HL-60/S4 treated with retinoic acid at 250 ng/mL for 4 days and 3 days (cell line): ENCODE measurements around the gene APOBEC3B.
"Not testable (repeated sequence)": the region's sequence is repeated elsewhere in the genome, so short reads cannot be mapped to it uniquely, and the experiment has no call there.

Experiments used
- in situ Hi-C: fragments of 300-500 bp; cut with MboI; formaldehyde crosslinking; loops from 2 replicates; pipeline ENCODE4 v1.7.0; 2022; ENCODE audit warnings: low sequenced_read_pairs

The APOBEC3B gene

DNA sequence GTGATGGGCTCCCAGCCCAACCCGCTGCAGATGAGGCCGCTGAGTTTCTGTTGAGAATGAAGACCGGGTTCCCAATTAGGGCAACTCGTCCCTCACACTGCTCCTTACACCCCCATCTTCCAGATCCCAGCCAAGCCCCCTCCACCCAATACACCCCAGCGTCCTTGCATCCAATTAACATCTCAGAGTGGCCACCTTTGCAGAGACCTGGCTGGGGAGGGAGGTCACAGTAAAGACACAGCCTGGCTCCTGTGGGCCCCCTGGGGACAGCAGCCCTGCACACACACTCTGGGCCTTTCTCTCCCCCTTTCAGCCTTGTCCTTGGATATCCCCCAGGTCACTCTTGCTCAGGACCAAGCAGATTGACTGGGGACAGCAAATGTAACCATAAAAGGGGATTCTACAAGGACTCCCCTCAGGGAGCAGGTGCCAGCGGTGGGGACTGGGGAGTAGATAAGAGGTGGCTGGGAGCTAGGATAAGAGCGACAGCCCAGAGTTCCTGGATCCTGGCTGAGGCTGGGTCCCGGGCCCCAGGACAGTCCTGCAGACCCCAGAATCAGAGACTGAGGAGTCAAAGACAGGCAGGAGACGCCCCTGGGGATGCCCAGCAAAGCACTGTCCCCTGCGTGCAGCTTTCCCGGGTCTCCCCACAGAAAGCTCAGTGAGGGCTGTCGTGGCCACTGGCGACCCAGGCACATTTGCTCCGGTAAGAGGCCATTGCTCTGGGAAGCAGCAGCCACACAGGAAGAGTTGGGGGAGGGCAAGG, 16.4 kb upstream of the APOBEC3B start:
- in situ Hi-C loops = no loop called here

DNA sequence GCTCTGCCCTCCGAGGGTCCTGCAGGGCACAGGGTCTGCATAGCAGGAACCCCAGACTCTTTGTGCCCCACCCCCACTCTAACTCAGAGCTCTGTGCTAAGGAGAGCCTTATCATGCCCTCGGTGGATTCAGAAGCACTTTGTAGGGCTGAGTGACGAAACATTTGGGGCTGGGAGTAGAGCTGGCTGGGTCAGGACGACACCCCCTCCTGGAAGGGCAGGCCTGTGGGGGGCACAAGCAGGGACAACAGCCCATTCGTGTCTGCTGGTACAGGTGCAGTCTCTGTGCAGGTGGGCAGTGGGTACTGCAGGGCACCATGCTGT, 15.8 kb upstream of the APOBEC3B start:
- in situ Hi-C loops = no loop called here

DNA sequence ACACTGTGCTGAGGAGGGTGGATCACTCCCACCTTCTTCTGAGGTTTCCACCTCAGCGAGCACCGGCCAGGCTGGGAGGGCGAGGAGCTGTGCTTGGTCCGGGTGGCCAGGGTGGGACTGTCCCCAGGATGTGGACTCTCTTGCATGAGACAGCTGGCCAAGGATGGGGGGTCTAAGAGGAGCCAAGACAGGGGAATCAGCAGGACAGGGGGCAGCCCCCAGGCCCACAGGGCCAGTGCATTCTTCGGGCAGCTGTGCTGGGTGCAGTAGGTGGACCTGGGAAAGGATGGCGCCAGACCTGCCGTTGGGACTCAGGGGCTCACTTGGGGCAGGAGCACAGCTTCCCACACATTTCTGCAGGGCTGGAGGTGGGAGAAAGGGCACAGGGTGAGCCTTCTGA, 15.2 kb upstream of the APOBEC3B start:
- in situ Hi-C loops = no loop called here

GRCh38 chr22:38967451-38968450, 14.4 kb upstream of the APOBEC3B start:
- in situ Hi-C loops = no loop called here

DNA sequence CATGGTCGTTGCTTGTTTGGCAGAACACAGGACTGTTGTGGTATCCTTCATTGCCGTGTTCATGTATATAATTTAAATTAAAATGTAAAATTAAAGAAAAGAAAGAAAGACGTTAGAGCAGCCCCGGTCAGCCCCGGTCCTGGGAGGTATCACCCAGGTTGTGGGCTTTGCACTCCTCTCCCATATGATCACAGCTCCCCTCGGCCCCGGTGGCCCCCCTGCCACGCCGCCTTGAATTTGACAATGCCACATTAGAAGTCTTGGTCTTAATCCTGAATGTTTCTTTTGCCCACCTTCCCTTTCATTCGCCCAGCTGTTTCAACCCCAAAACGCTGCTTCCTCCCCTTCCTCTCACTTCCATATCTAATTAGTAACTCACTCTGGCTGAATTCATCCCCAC, 13.3 kb upstream of the APOBEC3B start:
- in situ Hi-C loops = no loop called here

- in situ Hi-C loops = no loop called here
These were observed 11.6 kb upstream of the APOBEC3B start for GRCh38 chr22:38970551-38970950.

DNA sequence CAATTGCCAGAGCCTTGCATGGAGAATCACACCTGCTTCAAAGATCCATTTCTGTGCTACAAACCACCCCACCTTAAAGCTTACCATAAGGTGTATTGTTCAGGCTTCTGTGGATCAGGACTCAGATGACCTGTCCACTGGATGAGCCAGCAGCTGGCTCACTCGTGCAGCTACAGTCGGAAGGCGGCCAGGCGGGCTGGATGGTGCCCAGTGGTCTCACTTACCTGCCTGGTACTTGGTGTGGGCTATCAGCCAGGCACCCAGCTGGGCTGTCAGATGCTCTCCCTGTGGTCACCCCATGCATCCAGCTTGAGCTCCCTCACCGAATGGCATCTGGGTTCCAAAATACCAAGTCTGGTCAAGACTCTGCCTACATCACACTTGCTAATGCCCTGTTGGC, 10.9 kb upstream of the APOBEC3B start:
- in situ Hi-C loops = no loop called here

- in situ Hi-C loops = no loop called here
These were observed 10.4 kb upstream of the APOBEC3B start for GRCh38 chr22:38971791-38972190.

GRCh38 chr22:38972558-38972957, 9.6 kb upstream of the APOBEC3B start:
- in situ Hi-C loops = no loop called here

GRCh38 chr22:38973289-38974169, 8.6 kb upstream of the APOBEC3B start:
- in situ Hi-C loops = no loop called here

DNA sequence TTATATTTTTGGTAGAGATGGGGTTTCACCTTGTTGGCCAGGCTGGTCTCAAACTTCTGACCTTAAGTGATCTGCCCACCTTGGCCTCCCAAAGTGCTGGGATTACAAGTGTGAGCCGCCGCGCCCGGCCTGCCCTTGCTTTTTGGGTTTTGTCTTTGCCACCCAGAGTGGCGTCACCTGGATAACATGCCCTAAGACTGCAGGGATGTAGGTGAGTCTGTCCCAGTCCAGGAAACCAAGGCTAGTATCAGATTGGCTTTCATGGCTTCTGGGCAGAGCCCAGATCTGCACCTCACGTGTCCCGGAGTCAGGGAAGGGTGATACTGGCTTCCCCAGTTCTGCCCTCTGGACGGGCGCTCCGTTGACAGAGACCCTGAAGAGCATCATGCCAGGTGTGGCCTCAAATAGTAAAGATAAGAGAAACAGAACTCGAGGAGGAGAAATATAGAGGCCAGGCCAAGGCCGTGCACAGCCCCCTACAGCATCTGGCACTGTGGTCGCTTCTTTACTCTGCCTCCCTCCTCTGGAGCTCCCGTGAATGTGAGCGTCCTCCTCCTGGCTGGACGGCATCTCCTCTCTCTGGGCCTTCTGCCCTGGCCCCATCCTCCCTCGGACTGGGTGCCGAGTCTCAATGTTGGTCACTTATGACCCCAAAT, 7.8 kb upstream of the APOBEC3B start:
- in situ Hi-C loops = no loop called here

GRCh38 chr22:38974826-38975175, 7.3 kb upstream of the APOBEC3B start:
- in situ Hi-C loops = no loop called here

DNA sequence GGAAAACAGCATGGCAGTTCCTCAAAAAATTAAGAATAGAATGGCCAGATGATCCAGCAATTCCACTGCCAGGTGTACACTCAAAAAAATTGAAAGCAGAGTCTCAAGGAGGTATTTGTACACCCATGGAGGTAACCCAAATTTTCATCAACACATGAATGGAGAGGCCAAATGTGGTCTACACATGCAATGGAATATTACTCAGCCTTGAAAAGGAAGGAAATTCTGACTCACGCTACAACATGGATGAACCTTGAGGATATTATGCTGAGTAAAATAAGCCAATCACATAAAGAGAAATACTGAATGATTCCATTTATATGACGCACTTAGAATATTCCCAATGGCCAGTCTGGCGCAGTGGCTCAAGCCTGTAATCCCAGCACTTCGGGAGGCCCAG, 4.9 kb upstream of the APOBEC3B start:
- in situ Hi-C loops = not testable (repeated sequence)

DNA sequence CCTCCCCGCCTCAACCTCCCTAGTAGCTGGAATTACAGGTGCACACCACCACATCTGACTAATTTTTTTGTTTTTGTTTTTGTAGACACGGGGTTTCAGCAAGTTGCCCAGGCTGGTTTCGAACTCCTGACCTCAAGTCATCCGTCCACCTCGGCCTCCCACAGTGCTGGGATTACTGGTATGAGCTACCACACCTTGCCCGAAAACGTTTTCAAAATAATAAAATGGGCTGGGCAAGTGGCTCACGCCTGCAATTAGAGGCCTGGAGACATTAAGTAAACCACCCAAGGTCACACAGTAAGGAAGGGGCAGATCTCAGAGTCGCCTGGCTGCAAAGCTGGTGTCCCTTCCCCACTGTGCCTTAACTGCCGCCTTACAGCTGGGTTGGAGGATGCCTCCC, 1.6 kb upstream of the APOBEC3B start:
- in situ Hi-C loops = not testable (repeated sequence)

DNA sequence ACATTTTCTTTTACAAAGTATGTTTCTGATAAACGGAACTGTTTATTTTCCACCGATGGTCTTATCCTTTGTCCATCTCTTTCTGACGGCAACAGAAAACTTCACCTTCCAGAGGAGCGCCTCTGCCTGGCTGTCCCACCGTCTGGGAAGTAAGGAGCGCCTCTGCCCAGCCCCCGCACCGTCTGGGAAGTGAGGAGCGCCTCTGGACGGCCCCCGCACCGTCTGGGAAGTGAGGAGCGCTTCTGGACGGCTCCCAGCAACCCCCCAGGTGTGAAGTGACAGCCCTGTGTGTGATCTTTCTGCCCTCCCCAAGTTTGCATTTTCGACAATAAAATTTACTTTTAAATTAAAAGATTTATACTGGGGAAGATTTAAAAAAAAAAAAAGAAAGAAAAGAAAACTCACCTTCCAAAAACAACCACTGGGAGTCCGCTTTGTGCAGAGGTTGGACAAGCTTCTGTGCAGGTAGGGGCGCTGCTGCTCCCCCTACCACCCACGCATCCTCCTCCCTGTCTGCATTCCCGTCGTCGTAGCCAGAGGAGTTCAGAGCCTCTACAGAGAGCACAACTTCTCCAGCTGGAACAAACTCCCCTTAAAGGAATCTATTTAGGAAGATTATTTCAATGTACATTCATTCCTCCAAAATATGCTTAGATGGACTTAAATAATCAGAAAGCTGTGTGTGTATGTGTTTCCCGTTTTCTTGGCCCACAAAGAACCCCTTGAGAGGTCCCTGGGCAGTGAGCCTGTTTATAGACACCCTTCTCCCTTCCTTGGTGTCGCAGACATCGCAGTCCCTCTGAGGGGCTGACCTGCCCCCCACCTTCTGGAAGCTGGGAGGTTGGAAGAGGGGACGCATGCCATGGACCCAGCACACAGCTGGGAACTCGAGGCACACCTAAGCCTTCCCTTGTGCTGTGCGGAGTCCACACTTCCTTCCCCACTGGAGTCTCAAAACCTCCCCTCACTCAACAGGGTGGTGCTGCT, 849 bp upstream of the APOBEC3B start:
- in situ Hi-C loops = no loop called here

GRCh38 chr22:38984224-38984623, 2.1 kb downstream of the APOBEC3B start:
- in situ Hi-C loops = no loop called here

DNA sequence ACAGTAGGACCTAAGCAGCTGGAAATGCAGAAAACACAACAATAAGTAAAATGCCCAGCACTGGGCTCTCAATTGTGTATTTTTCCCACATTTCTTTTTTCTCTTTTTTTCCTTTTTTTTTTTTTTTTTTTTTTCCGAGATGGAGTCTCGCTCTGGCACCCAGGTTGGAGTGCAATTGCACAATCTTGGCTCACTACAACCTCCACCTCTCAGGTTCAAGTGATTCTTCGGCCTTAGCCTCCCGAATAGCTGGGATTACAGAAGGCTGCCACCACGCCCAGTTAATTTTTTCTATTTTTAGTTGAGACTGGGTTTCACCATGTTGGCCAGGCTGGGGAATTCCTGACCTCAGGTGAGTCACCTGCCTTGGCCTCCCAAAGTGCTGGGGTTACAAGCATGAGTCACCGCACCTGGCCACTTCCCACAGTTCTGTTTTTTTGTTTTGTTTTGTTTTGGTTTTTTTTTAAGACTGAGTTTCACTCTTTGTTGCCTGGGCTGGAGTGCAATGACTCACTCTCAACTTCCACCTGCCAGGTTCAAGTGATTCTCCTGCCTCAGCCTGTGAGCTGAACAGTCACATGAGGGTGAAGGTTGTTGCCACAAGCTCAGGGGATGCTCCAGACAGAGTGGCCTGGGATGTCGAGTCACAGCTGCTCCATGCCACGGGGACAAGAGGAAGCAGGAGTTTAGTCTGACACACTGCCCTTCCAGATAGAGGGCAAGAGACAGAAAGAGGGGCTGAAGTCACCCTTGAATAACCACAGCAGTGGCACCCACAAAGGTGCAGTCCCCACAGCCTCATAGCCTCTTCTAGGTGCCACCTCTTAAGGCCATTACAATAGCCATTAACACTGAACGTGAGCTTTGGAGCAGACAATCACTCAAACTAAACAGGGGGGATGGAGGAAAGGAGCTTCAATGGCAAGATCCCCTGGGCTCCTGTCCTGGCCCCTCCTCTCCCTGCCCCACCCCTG, 2.9 kb downstream of the APOBEC3B start:
- in situ Hi-C loops = not testable (repeated sequence)

GRCh38 chr22:38986629-38987028, 4.5 kb downstream of the APOBEC3B start:
- in situ Hi-C loops = no loop called here
